Measurements from ENCODE around the gene PXK. TPM values are rescaled to one million over a fixed set of nuclear protein-coding genes. Genes with fewer than 3 reads are reported as not detected.

The PXK gene
- total RNA-seq, 1 experiment from 2014 or later, result 4.4 TPM

GRCh38 chr3:58358808-58359207 is 26.1 kb downstream of the PXK start:
- intact Hi-C loops (cut with micrococcal nuclease; ENCODE audit: unreplicated experiment), result no loop called here

GRCh38 chr3:58359621-58360020 is 26.9 kb downstream of the PXK start:
- no peaks in the 10 kb centered on the region for H3K9me3 ChIP-seq (ENCODE audit: insufficient read depth, low read depth)
- POLR2A ChIA-PET (ENCODE audit: unreplicated experiment), result no interaction called here
- no peaks in the 10 kb centered on the region for H3K4me1 ChIP-seq (replicated peaks; ENCODE audit: insufficient read depth)
- H4K20me1 ChIP-seq (ENCODE audit: insufficient read depth), result no peaks in the 10 kb centered on the region
- H3F3A ChIP-seq (ENCODE audit: insufficient read depth, low read depth), result no peaks in the 10 kb centered on the region; the same call in 1 of the 2 replicates
- no peak overlapping the region for H2AFZ ChIP-seq
- CTCF ChIA-PET, result interaction anchor here (0.6 kb wide), 1 partner anchor 407 kb away, joined by 3 read pairs; no protein-coding TSS in a partner anchor
- H3K9me2 ChIP-seq (ENCODE audit: insufficient read depth), result no peaks in the 10 kb centered on the region
- H3K27me3 ChIP-seq (ENCODE audit: insufficient read depth, low read depth), result no peaks in the 10 kb centered on the region
- DNase-seq, result no peak
- no peak overlapping the region for H3K4me3 ChIP-seq
- no peaks in the 10 kb centered on the region for H3K79me2 ChIP-seq (ENCODE audit: low read depth)
- BruUV-seq (replicated peaks), result no TSS peak
- H3K27ac ChIP-seq, result no peak overlapping the region
- TF ChIP-seq EZH2 (IDR thresholded peaks at IDR 0.05; ENCODE audit: low read depth) (no peak), CTCF (conservative IDR thresholded peaks at IDR 0.05) (no peak)
- no peaks in the 10 kb centered on the region for H3K36me3 ChIP-seq (ENCODE audit: low read depth)
- H3K4me2 ChIP-seq, result no peak overlapping the region
- intact Hi-C loops (cut with micrococcal nuclease; ENCODE audit: unreplicated experiment), result no loop called here

More at GRCh38 chr3:58358808-58359207, 26.1 kb downstream of the PXK start:
- H3K27ac ChIP-seq, result no peak overlapping the region
- no peak overlapping the region for H2AFZ ChIP-seq
- H3K4me3 ChIP-seq, result no peak overlapping the region
- POLR2A ChIA-PET (ENCODE audit: unreplicated experiment), result no interaction called here
- no peaks in the 10 kb centered on the region for H3K9me2 ChIP-seq (ENCODE audit: insufficient read depth)
- no peaks in the 10 kb centered on the region for H3K9me3 ChIP-seq (ENCODE audit: insufficient read depth, low read depth)
- H3K79me2 ChIP-seq (ENCODE audit: low read depth), result no peaks in the 10 kb centered on the region
- no peaks in the 10 kb centered on the region; the same call in 1 of the 2 replicates for H3F3A ChIP-seq (ENCODE audit: insufficient read depth, low read depth)
- DNase-seq, result no peak
- no peak overlapping the region for H3K4me2 ChIP-seq
- TF ChIP-seq EZH2 (IDR thresholded peaks at IDR 0.05; ENCODE audit: low read depth) (no peak), CTCF (conservative IDR thresholded peaks at IDR 0.05) (no peak)
- BruUV-seq (replicated peaks), result no TSS peak
- no peaks in the 10 kb centered on the region for H3K4me1 ChIP-seq (replicated peaks; ENCODE audit: insufficient read depth)
- CTCF ChIA-PET, result interaction anchor here (0.6 to 0.7 kb wide), 3 partner anchors 17 to 406 kb away, joined by 3 to 8 read pairs (median 3); no protein-coding TSS in a partner anchor
- H3K36me3 ChIP-seq (ENCODE audit: low read depth), result no peaks in the 10 kb centered on the region
- no peaks in the 10 kb centered on the region for H4K20me1 ChIP-seq (ENCODE audit: insufficient read depth)
- H3K27me3 ChIP-seq (ENCODE audit: insufficient read depth, low read depth), result no peaks in the 10 kb centered on the region

GRCh38 chr3:58361866-58362265 is 29.2 kb downstream of the PXK start:
- no peaks in the 10 kb centered on the region for H3K79me2 ChIP-seq (ENCODE audit: low read depth)
- no peaks in the 10 kb centered on the region; the same call in 1 of the 2 replicates for H3F3A ChIP-seq (ENCODE audit: insufficient read depth, low read depth)
- POLR2A ChIA-PET (ENCODE audit: unreplicated experiment), result no interaction called here
- H3K9me3 ChIP-seq (ENCODE audit: insufficient read depth, low read depth), result no peaks in the 10 kb centered on the region
- no peak overlapping the region for H3K27ac ChIP-seq
- intact Hi-C loops (cut with micrococcal nuclease; ENCODE audit: unreplicated experiment), result no loop called here
- no peaks in the 10 kb centered on the region for H3K27me3 ChIP-seq (ENCODE audit: insufficient read depth, low read depth)
- no peaks in the 10 kb centered on the region for H4K20me1 ChIP-seq (ENCODE audit: insufficient read depth)
- no peaks in the 10 kb centered on the region for H3K36me3 ChIP-seq (ENCODE audit: low read depth)
- H3K9me2 ChIP-seq (ENCODE audit: insufficient read depth), result no peaks in the 10 kb centered on the region
- TF ChIP-seq EZH2 (IDR thresholded peaks at IDR 0.05; ENCODE audit: low read depth), result no peak
- no peak for TF ChIP-seq CTCF (conservative IDR thresholded peaks at IDR 0.05)
- CTCF ChIA-PET, result no interaction called here
- no peak overlapping the region for H3K4me2 ChIP-seq
- no peaks in the 10 kb centered on the region for H3K4me1 ChIP-seq (replicated peaks; ENCODE audit: insufficient read depth)
- no peak overlapping the region for H2AFZ ChIP-seq
- BruUV-seq (replicated peaks), result no TSS peak
- DNase-seq, result no peak
- H3K4me3 ChIP-seq, result no peak overlapping the region
